ENCODE results near the gene LGALS7B. TPM values are rescaled to one million over a fixed set of nuclear protein-coding genes. Genes with fewer than 3 reads are reported as not detected.

Gene LGALS7B
- total RNA-seq, 2 donors from 2014 or later: 2.0 TPM; not detected in 1

DNA sequence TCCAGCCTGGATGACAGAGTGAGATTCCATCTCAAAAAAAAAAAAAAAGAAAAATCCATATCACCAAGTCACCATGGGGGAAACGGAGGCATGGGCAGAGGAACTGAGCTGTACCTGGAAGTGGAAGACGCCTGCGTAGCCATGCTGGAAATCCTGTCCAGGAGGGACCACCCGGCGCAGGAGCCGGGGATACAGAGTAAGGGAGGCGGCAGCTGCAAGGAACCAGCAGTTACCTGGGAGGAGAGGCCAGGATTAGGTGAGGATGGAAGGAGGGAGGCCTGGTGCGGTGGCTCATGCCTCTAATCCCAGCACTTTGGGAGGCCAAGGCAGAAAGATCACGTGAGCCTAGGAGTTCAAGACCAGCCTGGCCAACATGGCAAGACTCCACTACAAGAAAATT, 46.7 kb upstream of the LGALS7B start:
- Histone ChIP-seq H3K27me3 (replicated peaks; ENCODE audit: insufficient read depth) (no peaks in the 10 kb centered on the region), H3K27ac (no peak overlapping the region), H3K4me3 (no peak overlapping the region), H3K36me3 (no peaks in the 10 kb centered on the region), H3K9me3 (no peaks in the 10 kb centered on the region), H3K4me1 (ENCODE audit: control insufficient read depth in 1 of 2, low read depth in 2 of 2) (no peaks in the 10 kb centered on the region)
- DNase-seq (ENCODE audit: low spot score) (no peak), ATAC-seq (ENCODE audit: insufficient number of reproducible peaks, low FRiP score, low read depth) (no peak)
- TF ChIP-seq, protein P1, sequence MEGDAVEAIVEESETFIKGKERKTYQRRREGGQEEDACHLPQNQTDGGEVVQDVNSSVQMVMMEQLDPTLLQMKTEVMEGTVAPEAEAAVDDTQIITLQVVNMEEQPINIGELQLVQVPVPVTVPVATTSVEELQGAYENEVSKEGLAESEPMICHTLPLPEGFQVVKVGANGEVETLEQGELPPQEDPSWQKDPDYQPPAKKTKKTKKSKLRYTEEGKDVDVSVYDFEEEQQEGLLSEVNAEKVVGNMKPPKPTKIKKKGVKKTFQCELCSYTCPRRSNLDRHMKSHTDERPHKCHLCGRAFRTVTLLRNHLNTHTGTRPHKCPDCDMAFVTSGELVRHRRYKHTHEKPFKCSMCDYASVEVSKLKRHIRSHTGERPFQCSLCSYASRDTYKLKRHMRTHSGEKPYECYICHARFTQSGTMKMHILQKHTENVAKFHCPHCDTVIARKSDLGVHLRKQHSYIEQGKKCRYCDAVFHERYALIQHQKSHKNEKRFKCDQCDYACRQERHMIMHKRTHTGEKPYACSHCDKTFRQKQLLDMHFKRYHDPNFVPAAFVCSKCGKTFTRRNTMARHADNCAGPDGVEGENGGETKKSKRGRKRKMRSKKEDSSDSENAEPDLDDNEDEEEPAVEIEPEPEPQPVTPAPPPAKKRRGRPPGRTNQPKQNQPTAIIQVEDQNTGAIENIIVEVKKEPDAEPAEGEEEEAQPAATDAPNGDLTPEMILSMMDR (IDR thresholded peaks at IDR 0.05): no peak

DNA sequence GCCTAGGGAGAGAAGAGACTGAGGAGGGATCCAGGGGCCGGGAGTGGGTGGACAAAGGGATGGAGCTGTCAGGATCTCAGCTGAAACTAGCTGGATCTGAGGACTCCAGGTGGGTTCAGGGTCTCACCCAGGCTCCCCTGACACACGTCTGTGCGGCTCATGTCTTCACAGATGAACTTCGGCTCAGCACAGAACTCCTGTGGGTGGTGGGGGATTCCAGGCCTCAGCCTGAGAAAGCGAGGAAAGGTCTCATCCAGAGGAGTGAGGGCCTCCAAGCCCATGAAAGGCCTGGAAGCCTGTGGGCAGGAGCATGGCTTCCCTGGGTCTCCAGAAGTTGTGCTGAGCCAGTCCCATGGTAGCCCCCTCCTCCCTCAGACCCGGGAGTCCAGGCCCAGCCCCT, 46.1 kb upstream of the LGALS7B start:
- no peaks in the 10 kb centered on the region for H3K36me3 ChIP-seq
- no peaks in the 10 kb centered on the region for H3K9me3 ChIP-seq
- TF ChIP-seq, protein P1 (IDR thresholded peaks at IDR 0.05): no peak
- ATAC-seq (ENCODE audit: insufficient number of reproducible peaks, low FRiP score, low read depth): no peak
- H3K27ac ChIP-seq: no peak overlapping the region
- H3K4me3 ChIP-seq: no peak overlapping the region
- H3K4me1 ChIP-seq (ENCODE audit: control insufficient read depth in 1 of 2, low read depth in 2 of 2): no peaks in the 10 kb centered on the region
- no peaks in the 10 kb centered on the region for H3K27me3 ChIP-seq (replicated peaks; ENCODE audit: insufficient read depth)
- DNase-seq (ENCODE audit: low spot score): no peak

DNA sequence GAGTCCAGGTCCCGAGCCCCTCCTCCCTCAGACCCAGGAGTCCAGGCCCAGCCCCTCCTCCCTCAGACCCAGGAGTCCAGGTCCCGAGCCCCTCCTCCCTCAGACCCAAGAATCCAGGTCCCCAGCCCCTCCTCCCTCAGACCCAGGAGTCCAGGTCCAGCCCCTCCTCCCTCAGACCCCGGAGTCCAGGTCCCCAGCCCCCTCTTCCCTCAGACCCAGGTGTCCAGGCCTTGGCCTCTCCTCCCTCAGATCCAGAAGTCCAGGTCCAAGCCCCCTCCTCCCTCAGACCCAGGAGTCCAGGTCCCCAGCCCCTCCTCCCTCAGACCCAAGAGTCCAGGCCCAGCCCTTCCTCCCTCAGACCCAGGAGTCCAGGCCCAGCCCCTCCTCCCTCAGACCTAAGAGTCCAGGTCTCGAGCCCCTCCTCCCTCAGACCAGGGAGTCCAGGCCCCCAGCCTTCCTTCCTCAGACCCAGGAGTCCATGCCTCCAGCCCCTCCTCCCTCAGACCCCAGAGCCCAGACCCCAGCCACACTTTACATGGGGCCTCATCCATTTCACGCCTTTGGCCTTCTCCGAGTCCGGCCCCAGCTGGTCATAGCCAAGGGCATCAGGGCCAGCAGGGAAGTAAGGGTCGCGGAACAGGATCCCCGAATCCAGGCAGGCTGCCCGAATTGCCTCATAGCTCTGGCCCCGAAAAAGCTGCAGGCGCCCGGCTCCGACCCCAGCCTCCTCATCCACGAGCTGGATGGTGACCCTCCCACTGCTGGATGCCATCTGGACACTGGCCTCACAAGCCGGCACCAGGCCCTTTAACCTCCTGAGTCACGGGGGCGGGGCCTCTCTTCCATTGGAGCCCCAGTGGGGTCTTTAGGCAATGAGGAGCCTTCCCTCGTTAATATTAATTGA, 45.4 kb upstream of the LGALS7B start:
- no peaks in the 10 kb centered on the region for H3K4me1 ChIP-seq (ENCODE audit: control insufficient read depth in 1 of 2, low read depth in 2 of 2)
- H3K27me3 ChIP-seq (replicated peaks; ENCODE audit: insufficient read depth): no peaks in the 10 kb centered on the region
- no peak for ATAC-seq (ENCODE audit: insufficient number of reproducible peaks, low FRiP score, low read depth)
- TF ChIP-seq, protein P1 (IDR thresholded peaks at IDR 0.05): no peak
- no peaks in the 10 kb centered on the region for H3K9me3 ChIP-seq
- H3K36me3 ChIP-seq: no peaks in the 10 kb centered on the region
- no peak overlapping the region for H3K4me3 ChIP-seq
- DNase-seq (ENCODE audit: low spot score): no peak
- no peak overlapping the region for H3K27ac ChIP-seq

DNA sequence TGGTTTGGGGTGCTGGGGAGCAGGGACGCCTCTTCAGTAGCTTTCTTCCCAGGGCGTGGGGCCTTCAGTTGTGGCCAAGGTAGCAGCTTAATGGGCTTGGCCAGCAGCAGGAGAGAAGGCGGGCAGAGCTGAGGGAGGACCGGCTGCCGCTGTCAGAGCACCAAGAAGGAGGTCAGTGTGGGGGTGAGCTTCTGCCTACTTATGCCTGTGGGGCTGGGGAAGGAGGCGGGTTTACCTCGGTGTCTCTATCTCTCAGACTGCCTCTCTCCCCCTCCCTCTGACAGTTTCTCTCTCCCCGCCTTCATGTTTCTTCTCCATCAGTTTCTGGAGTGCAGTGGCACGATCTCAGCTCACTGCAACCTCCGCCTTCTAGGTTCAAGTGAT, 44.7 kb upstream of the LGALS7B start, which contains the start of gene CAPN12:
Gene CAPN12, minus strand, starts transcription at position 177 of the 384 bp plus-strand sequence. CDS start 309 bp downstream, outside the sequence.
- Histone ChIP-seq H3K27ac (no peak within 1 kb of the TSS), H3K4me3 (no peak within 1 kb of the TSS), H3K4me1 (ENCODE audit: control insufficient read depth in 1 of 2, low read depth in 2 of 2) (no peaks in the 10 kb centered on the region), H3K27me3 (replicated peaks; ENCODE audit: insufficient read depth) (no peaks in the 10 kb centered on the region), H3K36me3 (no peaks in the 10 kb centered on the region), H3K9me3 (no peaks in the 10 kb centered on the region)
- ATAC-seq (ENCODE audit: insufficient number of reproducible peaks, low FRiP score, low read depth) (no peak), DNase-seq (ENCODE audit: low spot score) (no peak)
- TF ChIP-seq, protein P1 (IDR thresholded peaks at IDR 0.05): no peak

DNA sequence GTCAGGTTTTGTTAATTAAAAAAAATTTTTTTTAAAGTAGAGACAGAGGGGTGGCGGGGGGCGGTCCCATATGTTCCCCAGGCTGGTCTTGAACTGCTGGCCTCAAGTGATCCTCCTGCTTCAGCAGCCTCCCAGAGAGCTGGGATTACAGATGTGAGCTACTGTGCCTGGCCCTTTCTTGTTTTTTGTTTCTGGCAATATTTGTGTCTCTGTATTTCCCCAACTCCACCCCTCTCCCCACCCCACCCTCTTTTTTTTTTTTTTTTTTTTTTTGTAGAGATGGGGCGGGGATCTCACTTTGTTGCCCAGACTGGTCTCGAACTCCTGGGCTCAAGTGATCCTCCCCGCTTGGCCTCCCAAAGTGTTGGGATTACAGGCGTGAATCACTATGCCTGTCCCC, 44.1 kb upstream of the LGALS7B start:
- TF ChIP-seq, protein P1 (IDR thresholded peaks at IDR 0.05): no peak
- no peak for DNase-seq (ENCODE audit: low spot score)
- H3K36me3 ChIP-seq: no peaks in the 10 kb centered on the region

More for the DNA sequence above, 44.1 kb upstream of the LGALS7B start:
- Histone ChIP-seq H3K27me3 (replicated peaks; ENCODE audit: insufficient read depth) (no peaks in the 10 kb centered on the region), H3K9me3 (no peaks in the 10 kb centered on the region), H3K27ac (no peak overlapping the region), H3K4me3 (no peak overlapping the region), H3K4me1 (ENCODE audit: control insufficient read depth in 1 of 2, low read depth in 2 of 2) (no peaks in the 10 kb centered on the region)
- ATAC-seq (ENCODE audit: insufficient number of reproducible peaks, low FRiP score, low read depth): no peak
